Stomach (tissue), 9 donors: Measurements from ENCODE around the gene PMFBP1. TPM values are rescaled to one million over a fixed set of nuclear protein-coding genes. Genes with fewer than 3 reads are reported as not detected.
A peak's percentile ranks its signal among the peaks of the same experiment; 100 is the strongest.

Source experiments
- DNase-seq, 2 donors: peaks; one replicate each; pipeline versions ENCODE4 v3.0.0 to v3.0.0-alpha.2; 2013 to 2019
- H3K27ac ChIP-seq, 5 donors: fragments of 200-600 bp in 4 of 5; sonication (generic) in 4 of 5; one replicate each; pipeline ENCODE4 v1.5.1; 2013 to 2019; ENCODE audit warnings: mild to moderate bottlenecking in 1 of 5, moderate library complexity in 1 of 5
- H3K27me3 ChIP-seq, 3 donors: fragments of 200-600 bp; sonication (generic); one replicate each; pipeline ENCODE4 v1.5.1; 2017 to 2019; ENCODE audit warnings: mixed run types in 1 of 3
- H3K36me3 ChIP-seq, 4 donors: fragments of 200-600 bp; sonication (generic); 1 replicate in 3 of 4; 2 replicates in 1 of 4; pipeline ENCODE4 v1.5.1; 2016 to 2019
- H3K4me1 ChIP-seq, 4 donors: fragments of 200-600 bp; sonication (generic); one replicate each; pipeline ENCODE4 v1.5.1; 2016 to 2019
- H3K4me3 ChIP-seq, 4 donors: fragments of 200-600 bp; sonication (generic) in 3 of 4; one replicate each; pipeline ENCODE4 v1.5.1; 2016 to 2019; ENCODE audit warnings: mild to moderate bottlenecking in 1 of 4
- H3K9me3 ChIP-seq, 4 donors: fragments of 200-600 bp; sonication (generic); one replicate each; pipeline ENCODE4 v1.5.1; 2016 to 2019
- EP300 ChIP-seq: sonication (generic); formaldehyde crosslinking; IDR thresholded peaks from one replicate; pipeline ENCODE4 v1.6.1; 2017; ENCODE audit warnings: antibody characterized with exemption
- POLR2A ChIP-seq, 4 donors: fragments of 450-650 bp; IDR thresholded peaks; one replicate each; pipeline ENCODE4 v1.6.1; 2016; ENCODE audit warnings: antibody characterized with exemption in 4 of 4, control low read depth in 2 of 4, mild to moderate bottlenecking in 1 of 4, moderate library complexity in 1 of 4
- POLR2AphosphoS5 ChIP-seq, 3 donors: sonication (generic); formaldehyde crosslinking; IDR thresholded peaks; one replicate each; pipeline ENCODE4 v1.6.1; 2016; ENCODE audit warnings: antibody characterized with exemption in 3 of 3
- WGBS, 5 donors: extraction: QIAGEN DNeasy Blood & Tissue Kit in 3 of 5; methylation state at CpG; one replicate each; pipeline versions ENCODE4 v1.1.5 to v1.1.7; 2013 to 2018; 5-methylcytosine and 5-hydroxymethylcytosine counted together
- intact Hi-C: fragments of 100-400 bp; cut with DNase I; formaldehyde crosslinking; loops from one replicate; pipeline ENCODE4 v1.15.1; 2023; ENCODE audit warnings: low total_unique reads
- polyA plus RNA-seq, 3 donors: library from polyadenylated mRNA; stranded (reverse); fragments of 200-250 nt; gene quantifications; one replicate each; pipeline ENCODE4 v1.2.3, GENCODE V29; 2013
- total RNA-seq, 5 donors: library from RNA; depleted of rRNA; stranded (reverse); fragments of >200 nt; gene quantifications; one replicate each; pipeline versions ENCODE4 v1.1.0 to v1.2.3, GENCODE V29; 2014 to 2016
- TF ChIP-seq, protein P1 (sequence below), 7 experiments: fragments of 450-650 bp in 4 of 7; fragments of 200-600 bp in 3 of 7; sonication (generic) in 3 of 7; IDR thresholded peaks; one replicate each; pipeline ENCODE4 v1.5.1; 2016 to 2019; ENCODE audit warnings: antibody characterized with exemption in 7 of 7, control low read depth in 2 of 7, mild to moderate bottlenecking in 1 of 7
- donor health status: healthy with polysubstance abuse.
- donor health status: Bipolar disorder and iron deficiency.
- donor health status: healthy.

PMFBP1 gene
- total and polyA plus RNA-seq, 8 donors, result 0.29 to 9.8 (median 0.92) TPM; not detected in 1

- peaks cover 74 to 81% (median 80%) of the 10 kb centered on the region in 4 donors for H3K36me3 ChIP-seq
- H3K4me3 ChIP-seq, result no peak overlapping the region
- DNase-seq, result no peak
- 80 to 85% (median 84%) methylated on average over 15 of the region's 15 CpGs for WGBS, 5 donors
- intact Hi-C loops, result loop anchor here (5.0 kb wide), 1 partner anchor 37 kb away; the partner anchor contains the start of gene HPR
- no peaks in the 10 kb centered on the region for H3K9me3 ChIP-seq
- H3K4me1 ChIP-seq, result peaks cover 11 to 23% (median 18%) of the 10 kb centered on the region in 4 donors
- no peaks in the 10 kb centered on the region for H3K27me3 ChIP-seq
- H3K27ac ChIP-seq, result no peak overlapping the region
- TF ChIP-seq, protein P1, sequence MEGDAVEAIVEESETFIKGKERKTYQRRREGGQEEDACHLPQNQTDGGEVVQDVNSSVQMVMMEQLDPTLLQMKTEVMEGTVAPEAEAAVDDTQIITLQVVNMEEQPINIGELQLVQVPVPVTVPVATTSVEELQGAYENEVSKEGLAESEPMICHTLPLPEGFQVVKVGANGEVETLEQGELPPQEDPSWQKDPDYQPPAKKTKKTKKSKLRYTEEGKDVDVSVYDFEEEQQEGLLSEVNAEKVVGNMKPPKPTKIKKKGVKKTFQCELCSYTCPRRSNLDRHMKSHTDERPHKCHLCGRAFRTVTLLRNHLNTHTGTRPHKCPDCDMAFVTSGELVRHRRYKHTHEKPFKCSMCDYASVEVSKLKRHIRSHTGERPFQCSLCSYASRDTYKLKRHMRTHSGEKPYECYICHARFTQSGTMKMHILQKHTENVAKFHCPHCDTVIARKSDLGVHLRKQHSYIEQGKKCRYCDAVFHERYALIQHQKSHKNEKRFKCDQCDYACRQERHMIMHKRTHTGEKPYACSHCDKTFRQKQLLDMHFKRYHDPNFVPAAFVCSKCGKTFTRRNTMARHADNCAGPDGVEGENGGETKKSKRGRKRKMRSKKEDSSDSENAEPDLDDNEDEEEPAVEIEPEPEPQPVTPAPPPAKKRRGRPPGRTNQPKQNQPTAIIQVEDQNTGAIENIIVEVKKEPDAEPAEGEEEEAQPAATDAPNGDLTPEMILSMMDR (IDR thresholded peaks at IDR 0.05), result no peak
- TF ChIP-seq EP300 (no peak), POLR2A (IDR thresholded peaks at IDR 0.05) (no peak), POLR2AphosphoS5 (IDR thresholded peaks at IDR 0.05) (no peak)
Measured at GRCh38 chr16:72098936-72099335, 73.0 kb downstream of the PMFBP1 start.

DNA sequence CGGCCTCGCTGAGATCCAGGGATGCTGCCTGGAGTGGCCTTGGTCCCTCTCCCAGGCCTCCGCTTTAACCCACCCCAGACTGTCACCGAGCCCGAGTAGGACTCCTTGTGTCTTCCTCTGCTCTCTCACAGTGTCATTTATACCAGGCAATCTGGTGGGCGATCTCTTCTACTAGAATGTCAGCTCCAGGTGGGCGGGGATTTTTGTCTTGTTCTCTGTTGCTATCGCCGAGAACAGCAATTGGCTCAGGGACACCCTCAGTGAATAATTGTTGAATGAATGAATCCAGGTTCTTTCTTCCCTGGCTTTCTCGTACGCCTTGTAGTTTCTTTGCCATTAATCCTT, 77.7 kb downstream of the PMFBP1 start:
- WGBS, 5 donors, result 0 to 3% (median 2%) methylated on average over 11 of the region's 11 CpGs
- intact Hi-C loops, result no loop called here
- Histone ChIP-seq H3K4me1 (peaks cover 24 to 47% (median 40%) of the 10 kb centered on the region in 4 donors), H3K27ac (peak overlapping the region; percentile 91 to 95 (median 94)), H3K4me3 (peak overlapping the region; percentile 81 to 98 (median 91)), H3K9me3 (no peaks in the 10 kb centered on the region), H3K27me3 (no peaks in the 10 kb centered on the region), H3K36me3 (peaks cover 36 to 48% (median 48%) of the 10 kb centered on the region in 4 donors)
- TF ChIP-seq, protein P1 (IDR thresholded peaks at IDR 0.05), result no peak
- TF ChIP-seq POLR2A (IDR thresholded peaks at IDR 0.05), result no peak
- no peak for TF ChIP-seq EP300
- no peak for TF ChIP-seq POLR2AphosphoS5 (IDR thresholded peaks at IDR 0.05)
- no peak for DNase-seq

GRCh38 chr16:72093448-72094265, 78.3 kb downstream of the PMFBP1 start, which contains the start of the genes DHX38 and TXNL4B:
TSS of gene DHX38 (plus strand) at chr16:72093847. CDS start at chr16:72096158, 2,311 bp downstream.
TSS of gene TXNL4B (minus strand) at chr16:72093620. CDS start at chr16:72090749, 2,871 bp downstream.
- Histone ChIP-seq H3K4me3 (peak within 1 kb of the TSS; percentile 81 to 98 (median 91)), H3K27me3 (no peaks in the 10 kb centered on the region), H3K27ac (peak within 1 kb of the TSS; percentile 91 to 95 (median 94)), H3K4me1 (peaks cover 24 to 47% (median 40%) of the 10 kb centered on the region in 4 donors), H3K9me3 (no peaks in the 10 kb centered on the region), H3K36me3 (peaks cover 35 to 48% (median 48%) of the 10 kb centered on the region in 4 donors)
- DNase-seq, result peak; percentile 95 to 99
- WGBS, 5 donors, result 0 to 1% (median 0%) methylated on average over 31 to 43 of the region's 43 CpGs
- intact Hi-C loops, result no loop called here
- TF ChIP-seq POLR2AphosphoS5 (IDR thresholded peaks at IDR 0.05) (peak; percentile 62 to 95 (median 93)), POLR2A (IDR thresholded peaks at IDR 0.05) (peak in 2 of 4 donors; percentile 60 to 67), EP300 (no peak)
- TF ChIP-seq, protein P1 (IDR thresholded peaks at IDR 0.05), result no peak

DNA sequence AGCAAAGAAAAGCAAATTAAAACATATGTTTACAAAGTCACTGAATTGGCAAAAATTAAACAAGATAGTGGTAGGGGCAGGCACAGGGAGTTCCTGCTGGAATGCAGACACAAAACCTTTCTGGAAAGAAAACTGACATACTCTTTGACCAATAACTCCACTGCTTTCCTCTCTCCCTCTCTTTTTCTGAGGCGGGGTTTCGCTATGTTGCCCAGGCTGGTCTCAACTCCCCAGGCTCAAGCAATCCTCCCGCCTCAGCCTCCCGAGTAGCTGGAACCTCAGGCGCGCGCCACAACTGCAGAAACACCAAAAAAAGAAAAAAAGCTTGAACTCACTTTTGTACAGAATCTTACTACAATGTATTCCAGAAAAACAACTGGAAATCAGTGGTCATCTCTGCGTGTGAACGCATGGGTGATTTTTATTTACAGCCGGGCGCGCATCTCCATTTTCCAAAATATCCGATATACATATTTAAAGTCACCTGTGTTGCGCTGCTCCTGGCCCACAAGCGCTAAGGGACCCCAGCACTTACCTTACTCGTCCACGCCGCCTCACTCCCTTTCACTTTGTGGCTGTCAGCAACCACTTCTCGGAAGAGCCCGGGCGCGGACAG, 79.0 kb downstream of the PMFBP1 start:
- H3K4me3 ChIP-seq, result peak overlapping the region; percentile 81 to 98 (median 91)
- H3K4me1 ChIP-seq, result peaks cover 24 to 47% (median 40%) of the 10 kb centered on the region in 4 donors
- H3K27ac ChIP-seq, result peak overlapping the region; percentile 91 to 95 (median 93)
- peak in 1 of 2 donors; percentile 67 for DNase-seq
- TF ChIP-seq, protein P1 (IDR thresholded peaks at IDR 0.05), result no peak
- TF ChIP-seq POLR2AphosphoS5 (IDR thresholded peaks at IDR 0.05), result no peak
- no peak for TF ChIP-seq EP300
- TF ChIP-seq POLR2A (IDR thresholded peaks at IDR 0.05), result no peak
- no peaks in the 10 kb centered on the region for H3K9me3 ChIP-seq
- intact Hi-C loops, result no loop called here
- peaks cover 32 to 48% (median 48%) of the 10 kb centered on the region in 4 donors for H3K36me3 ChIP-seq
- H3K27me3 ChIP-seq, result no peaks in the 10 kb centered on the region
- 0 to 1% (median 1%) methylated on average over 15 to 22 of the region's 22 CpGs for WGBS, 5 donors
